Neural crest cell (in vitro differentiated cells): ENCODE data around the gene SEL1L2. TPM values are rescaled to one million over a fixed set of nuclear protein-coding genes. Genes with fewer than 3 reads are reported as not detected.

Experiments
- DNase-seq: peaks from one replicate; pipeline ENCODE4 v3.0.0; 2021; ENCODE audit warnings: low read depth, mixed read lengths, low spot score
- H3K27ac Mint-ChIP-seq: one replicate; pipeline ENCODE4 v1.8.0; 2021; ENCODE audit warnings: mild to moderate bottlenecking, mixed read lengths; ENCODE audit not compliant: unreplicated experiment
- H3K27me3 Mint-ChIP-seq: 2 replicates; pipeline ENCODE4 v1.8.0; 2021; ENCODE audit warnings: low read depth, mild to moderate bottlenecking, mixed read lengths
- H3K36me3 Mint-ChIP-seq: 2 replicates; pipeline ENCODE4 v1.8.0; 2021; ENCODE audit warnings: low read depth, mild to moderate bottlenecking, mixed read lengths
- H3K4me1 Mint-ChIP-seq: 2 replicates; pipeline ENCODE4 v1.8.0; 2021; ENCODE audit warnings: mixed read lengths
- H3K4me3 Mint-ChIP-seq: one replicate; pipeline ENCODE4 v1.8.0; 2021; ENCODE audit warnings: mild to moderate bottlenecking, mixed read lengths
- H3K9me3 Mint-ChIP-seq: 2 replicates; pipeline ENCODE4 v1.8.0; 2021; ENCODE audit warnings: mixed read lengths
- total RNA-seq: library from RNA; stranded (reverse); gene quantifications from 2 replicates; pipeline ENCODE4 v1.2.1, GENCODE V29; 2021
- TF ChIP-seq, protein P1 (sequence below): fragments of 200-600 bp; sonication (generic); conservative IDR thresholded peaks from 2 replicates; pipeline ENCODE4 v1.5.0; 2021; ENCODE audit warnings: antibody characterized with exemption, mild to moderate bottlenecking

The SEL1L2 gene
- total RNA-seq, 1 donor from 2014 or later = not detected

DNA sequence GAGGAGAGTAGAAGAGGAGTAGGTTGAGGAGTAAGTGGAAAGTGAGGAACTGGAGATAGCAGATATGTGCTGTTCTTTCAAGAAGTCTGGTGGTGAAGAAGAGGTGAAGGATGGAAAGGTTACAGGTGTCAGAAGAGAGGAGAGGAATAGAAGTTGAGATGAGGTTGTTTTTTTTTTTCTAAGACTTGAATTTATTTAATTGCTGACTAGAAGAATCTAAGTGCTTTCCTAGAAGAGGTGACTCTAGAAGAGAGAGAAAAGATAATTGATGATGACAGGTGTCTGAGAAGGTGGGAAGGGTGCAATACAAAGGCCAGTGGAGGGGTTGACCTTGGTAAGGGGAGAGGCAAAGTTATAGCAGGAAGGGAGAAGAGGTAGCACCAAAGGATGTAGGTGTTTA, 180.0 kb downstream of the SEL1L2 start:
- H3K4me1 Mint-ChIP-seq = no peaks in the 10 kb centered on the region
- H3K4me3 Mint-ChIP-seq = no peak overlapping the region
- H3K9me3 Mint-ChIP-seq = no peaks in the 10 kb centered on the region
- H3K27me3 Mint-ChIP-seq = no peaks in the 10 kb centered on the region
- TF ChIP-seq, protein P1, sequence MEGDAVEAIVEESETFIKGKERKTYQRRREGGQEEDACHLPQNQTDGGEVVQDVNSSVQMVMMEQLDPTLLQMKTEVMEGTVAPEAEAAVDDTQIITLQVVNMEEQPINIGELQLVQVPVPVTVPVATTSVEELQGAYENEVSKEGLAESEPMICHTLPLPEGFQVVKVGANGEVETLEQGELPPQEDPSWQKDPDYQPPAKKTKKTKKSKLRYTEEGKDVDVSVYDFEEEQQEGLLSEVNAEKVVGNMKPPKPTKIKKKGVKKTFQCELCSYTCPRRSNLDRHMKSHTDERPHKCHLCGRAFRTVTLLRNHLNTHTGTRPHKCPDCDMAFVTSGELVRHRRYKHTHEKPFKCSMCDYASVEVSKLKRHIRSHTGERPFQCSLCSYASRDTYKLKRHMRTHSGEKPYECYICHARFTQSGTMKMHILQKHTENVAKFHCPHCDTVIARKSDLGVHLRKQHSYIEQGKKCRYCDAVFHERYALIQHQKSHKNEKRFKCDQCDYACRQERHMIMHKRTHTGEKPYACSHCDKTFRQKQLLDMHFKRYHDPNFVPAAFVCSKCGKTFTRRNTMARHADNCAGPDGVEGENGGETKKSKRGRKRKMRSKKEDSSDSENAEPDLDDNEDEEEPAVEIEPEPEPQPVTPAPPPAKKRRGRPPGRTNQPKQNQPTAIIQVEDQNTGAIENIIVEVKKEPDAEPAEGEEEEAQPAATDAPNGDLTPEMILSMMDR = no peak
- H3K27ac Mint-ChIP-seq = no peak overlapping the region
- no peak for DNase-seq
- H3K36me3 Mint-ChIP-seq = peaks cover 9% of the 10 kb centered on the region

DNA sequence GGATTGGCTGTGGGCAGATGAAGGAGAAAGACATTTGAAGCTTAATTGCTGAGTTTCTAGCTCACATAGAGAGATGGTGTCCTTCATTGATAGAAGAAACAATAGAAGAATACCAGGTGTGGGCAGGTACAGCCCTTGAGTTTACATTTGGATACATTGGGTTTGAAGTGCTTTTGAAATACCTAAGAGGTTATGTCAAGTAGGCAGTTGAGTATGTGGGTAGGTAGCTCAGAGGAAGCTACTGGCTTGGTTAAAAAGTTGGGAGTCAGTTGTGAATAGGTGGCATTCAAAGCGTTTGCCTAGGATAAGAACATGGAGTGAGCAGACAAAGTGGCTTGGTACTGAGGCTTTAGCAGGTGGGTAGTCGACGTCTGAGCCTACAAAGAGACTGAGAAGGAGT, 180.6 kb downstream of the SEL1L2 start:
- Mint-ChIP-seq H3K4me3 (no peak overlapping the region), H3K36me3 (peaks cover 9% of the 10 kb centered on the region), H3K27me3 (no peaks in the 10 kb centered on the region), H3K27ac (no peak overlapping the region), H3K9me3 (no peaks in the 10 kb centered on the region), H3K4me1 (no peaks in the 10 kb centered on the region)
- DNase-seq = no peak
- TF ChIP-seq, protein P1 = no peak

DNA sequence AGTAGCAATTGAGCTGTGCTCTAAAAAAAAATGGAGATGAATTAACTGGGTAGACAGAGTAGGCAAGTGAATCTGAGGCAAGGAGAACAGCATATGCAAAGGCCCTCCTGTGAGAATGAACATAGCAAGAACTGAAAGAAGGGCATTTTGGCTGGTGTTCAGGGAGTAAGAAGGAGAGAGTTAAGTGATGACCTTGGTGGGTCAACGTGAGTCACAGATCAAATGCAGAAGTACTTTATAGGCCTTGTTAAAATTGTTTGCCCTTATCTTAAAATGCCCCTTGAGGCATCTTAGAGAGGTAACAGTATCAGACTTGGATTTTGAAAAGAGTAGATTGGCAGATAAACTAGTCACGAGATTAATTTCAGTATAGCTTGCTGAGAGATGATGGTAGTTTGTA, 181.0 kb downstream of the SEL1L2 start:
- TF ChIP-seq, protein P1 = no peak
- Mint-ChIP-seq H3K9me3 (no peaks in the 10 kb centered on the region), H3K27me3 (no peaks in the 10 kb centered on the region), H3K4me1 (no peaks in the 10 kb centered on the region), H3K36me3 (peaks cover 9% of the 10 kb centered on the region), H3K27ac (no peak overlapping the region), H3K4me3 (no peak overlapping the region)
- DNase-seq = no peak

DNA sequence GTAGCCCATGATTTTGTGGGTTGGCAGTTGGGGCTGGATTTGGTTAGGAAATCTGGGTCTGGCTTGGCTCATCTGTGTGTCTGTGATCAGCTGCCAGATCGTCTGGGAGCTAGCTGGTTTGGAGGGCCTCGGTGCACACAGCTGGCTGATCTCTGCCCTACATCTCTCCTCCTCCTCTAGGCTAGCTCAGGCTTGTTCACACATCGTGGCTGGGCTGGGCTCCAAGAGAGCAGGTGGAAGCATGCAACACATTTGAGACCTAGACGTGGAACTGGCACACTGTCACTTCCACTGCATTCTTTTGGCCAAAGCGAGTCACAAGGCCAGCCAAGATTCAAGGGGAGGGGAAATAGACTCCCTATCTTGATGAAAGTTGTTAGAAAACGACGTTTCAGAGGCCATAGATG, 189.7 kb downstream of the SEL1L2 start:
- peak overlapping the region; percentile 75 for H3K27ac Mint-ChIP-seq
- H3K36me3 Mint-ChIP-seq = peaks cover 14% of the 10 kb centered on the region

DNA sequence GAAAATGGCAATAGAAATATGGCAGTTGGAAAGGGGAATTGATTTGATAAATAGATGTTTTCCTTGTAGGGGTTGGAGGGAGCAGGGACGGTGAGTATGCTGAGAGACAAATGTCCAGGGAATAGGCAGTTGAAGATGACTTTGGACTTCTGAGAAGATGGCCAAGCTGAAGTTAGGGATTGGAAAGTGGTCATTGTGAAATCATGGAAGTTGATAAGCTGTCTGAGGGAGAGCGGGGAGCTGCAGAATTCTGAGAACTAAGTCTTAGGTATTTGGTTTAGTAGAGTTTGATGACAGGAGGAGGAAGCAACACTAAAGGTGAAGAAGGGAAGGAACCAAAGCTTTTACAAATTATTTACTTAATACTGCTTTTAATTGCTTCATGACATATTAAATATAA, 190.4 kb downstream of the SEL1L2 start:
- TF ChIP-seq, protein P1 = no peak
- Mint-ChIP-seq H3K4me3 (no peak overlapping the region), H3K27ac (no peak overlapping the region), H3K9me3 (no peaks in the 10 kb centered on the region), H3K36me3 (peaks cover 14% of the 10 kb centered on the region), H3K27me3 (no peaks in the 10 kb centered on the region), H3K4me1 (no peaks in the 10 kb centered on the region)
- DNase-seq = no peak

More for the DNA sequence above, 189.7 kb downstream of the SEL1L2 start:
- Mint-ChIP-seq H3K4me1 (no peaks in the 10 kb centered on the region), H3K9me3 (no peaks in the 10 kb centered on the region), H3K4me3 (no peak overlapping the region), H3K27me3 (no peaks in the 10 kb centered on the region)
- TF ChIP-seq, protein P1 = no peak
- DNase-seq = no peak

Other genes starting within 250 kb of the SEL1L2 start
- gene ESF1, start 205.7 kb downstream of the SEL1L2 start, total RNA-seq = 18.9 and 20.7 TPM in 2 replicates
- 30.3 and 32.6 TPM in 2 replicates for gene NDUFAF5, start 205.6 kb downstream of the SEL1L2 start, total RNA-seq
- gene MACROD2, start 4.9 kb upstream of the SEL1L2 start, total RNA-seq = 4.0 and 6.4 TPM in 2 replicates